ENCODE data around the gene HEXD. TPM values are rescaled to one million over a fixed set of nuclear protein-coding genes. Genes with fewer than 3 reads are reported as not detected.
A peak's percentile ranks its signal among the peaks of the same experiment; 100 is the strongest.
"Not testable (repeated sequence)": the region's sequence is repeated elsewhere in the genome, so short reads cannot be mapped to it uniquely, and the experiment has no call there.

Gene HEXD
- 10 to 100 TPM; 29.6 to 30.4 TPM for total RNA-seq
- polyA plus RNA-seq: 10.6 TPM

GRCh38 chr17:82418001-82418986, at the start of gene HEXD, which contains the start of gene OGFOD3:
Gene HEXD, plus strand, starts transcription at chr17:82418347. Its CDS starts 1,453 bp downstream, at chr17:82419800.
Gene OGFOD3, minus strand, starts transcription at chr17:82418586. Its CDS starts 101 bp downstream, at chr17:82418485.
- H3K9me3 Mint-ChIP-seq: no peaks in the 10 kb centered on the region

GRCh38 chr17:82369211-82369610, 48.9 kb upstream of the HEXD start:
- Histone ChIP-seq H3K27me3 (ENCODE audit: insufficient read depth, low read length, poor library complexity, severe bottlenecking) (peaks cover 10% of the 10 kb centered on the region), H3K4me1 (ENCODE audit: insufficient read depth, low read length) (peaks cover 5% of the 10 kb centered on the region), H3K9me3 (ENCODE audit: low read length) (no peaks in the 10 kb centered on the region), H3K27ac (ENCODE audit: low read depth, low read length) (no peak overlapping the region), H3K4me3 (ENCODE audit: low read length) (no peak overlapping the region), H3K36me3 (ENCODE audit: insufficient read depth, low read length) (no peaks in the 10 kb centered on the region)
- H3K4me1 Mint-ChIP-seq: peaks cover 0 to 18% (median 7%) of the 10 kb centered on the region in 3 donors
- ChIA-PET CTCF (no interaction called here), POLR2A (no interaction called here)
- H3K27me3 Mint-ChIP-seq: peaks cover 29 to 40% of the 10 kb centered on the region in 2 donors
- H3K36me3 Mint-ChIP-seq: no peaks in the 10 kb centered on the region
- no peaks in the 10 kb centered on the region for H3K9me3 Mint-ChIP-seq
- H3K27ac Mint-ChIP-seq: no peak overlapping the region
- DNase-seq: no peak
- no peak overlapping the region for H3K4me3 Mint-ChIP-seq

More at GRCh38 chr17:82418001-82418986, at the start of gene HEXD, which contains the start of gene OGFOD3:
- no peaks in the 10 kb centered on the region for H3K27me3 Mint-ChIP-seq
- peak within 1 kb of the TSS; percentile 65 to 95 (median 88) for H3K27ac Mint-ChIP-seq
- Histone ChIP-seq H3K4me3 (ENCODE audit: low read length) (peak within 1 kb of the TSS; percentile 86), H3K9me3 (ENCODE audit: low read length) (no peaks in the 10 kb centered on the region), H3K27ac (ENCODE audit: low read depth, low read length) (peak within 1 kb of the TSS; percentile 24), H3K27me3 (ENCODE audit: insufficient read depth, low read length, poor library complexity, severe bottlenecking) (no peaks in the 10 kb centered on the region), H3K4me1 (ENCODE audit: insufficient read depth, low read length) (peaks cover 31% of the 10 kb centered on the region), H3K36me3 (ENCODE audit: insufficient read depth, low read length) (peaks cover 12% of the 10 kb centered on the region)
- CTCF ChIA-PET: interaction anchor here (0.8 to 1.6 kb wide), 6 partner anchors 7 to 310 kb away, joined by 3 to 5 read pairs (median 3); no protein-coding TSS in a partner anchor
- H3K4me1 Mint-ChIP-seq: peaks cover 28 to 35% (median 29%) of the 10 kb centered on the region in 3 donors
- peak; percentile 81 to 94 (median 88) for DNase-seq
- POLR2A ChIA-PET: interaction anchor here (1.3 kb wide), 1 partner anchor 40 kb away, joined by 5 read pairs; the partner anchor contains the start of gene NARF
- peak within 1 kb of the TSS; percentile 82 to 93 (median 86) for H3K4me3 Mint-ChIP-seq
- H3K36me3 Mint-ChIP-seq: peaks cover 4 to 31% (median 11%) of the 10 kb centered on the region in 3 donors

- Histone ChIP-seq H3K4me1 (ENCODE audit: insufficient read depth, low read length) (peaks cover 5% of the 10 kb centered on the region), H3K27me3 (ENCODE audit: insufficient read depth, low read length, poor library complexity, severe bottlenecking) (peaks cover 10% of the 10 kb centered on the region), H3K9me3 (ENCODE audit: low read length) (no peaks in the 10 kb centered on the region), H3K4me3 (ENCODE audit: low read length) (peak overlapping the region; percentile 41), H3K36me3 (ENCODE audit: insufficient read depth, low read length) (no peaks in the 10 kb centered on the region), H3K27ac (ENCODE audit: low read depth, low read length) (no peak overlapping the region)
- H3K36me3 Mint-ChIP-seq: no peaks in the 10 kb centered on the region
- ChIA-PET CTCF (interaction anchor here (1.5 kb wide), 1 partner anchor 50 kb away, joined by 3 read pairs; no protein-coding TSS in a partner anchor), POLR2A (no interaction called here)
- peaks cover 0 to 18% (median 7%) of the 10 kb centered on the region in 3 donors for H3K4me1 Mint-ChIP-seq
- H3K9me3 Mint-ChIP-seq: no peaks in the 10 kb centered on the region
- H3K27me3 Mint-ChIP-seq: peaks cover 29 to 41% of the 10 kb centered on the region in 2 donors
- peak overlapping the region in 1 of 8 donors; percentile 4 for H3K27ac Mint-ChIP-seq
- DNase-seq: peak in 1 of 5 donors; percentile 45
- peak overlapping the region; percentile 34 to 75 (median 69) for H3K4me3 Mint-ChIP-seq
Measured at GRCh38 chr17:82370471-82371332, 47.4 kb upstream of the HEXD start.

- Mint-ChIP-seq H3K36me3 (no peaks in the 10 kb centered on the region), H3K4me3 (peak within 1 kb of the TSS; percentile 18 to 75 (median 69)), H3K27ac (peak within 1 kb of the TSS in 1 of 8 donors; percentile 4), H3K9me3 (no peaks in the 10 kb centered on the region), H3K27me3 (peaks cover 31 to 45% of the 10 kb centered on the region in 2 donors), H3K4me1 (peaks cover 0 to 18% (median 7%) of the 10 kb centered on the region in 3 donors)
- CTCF ChIA-PET: interaction anchor here (1.5 kb wide), 1 partner anchor 51 kb away, joined by 3 read pairs; no protein-coding TSS in a partner anchor
- H3K9me3 ChIP-seq (ENCODE audit: low read length): no peaks in the 10 kb centered on the region
- POLR2A ChIA-PET: no interaction called here
- H3K4me3 ChIP-seq (ENCODE audit: low read length): peak within 1 kb of the TSS; percentile 41
- H3K36me3 ChIP-seq (ENCODE audit: insufficient read depth, low read length): no peaks in the 10 kb centered on the region
- peak in 1 of 5 donors; percentile 28 for DNase-seq
- no peak within 1 kb of the TSS for H3K27ac ChIP-seq (ENCODE audit: low read depth, low read length)
- H3K4me1 ChIP-seq (ENCODE audit: insufficient read depth, low read length): peaks cover 5% of the 10 kb centered on the region
- H3K27me3 ChIP-seq (ENCODE audit: insufficient read depth, low read length, poor library complexity, severe bottlenecking): peaks cover 10% of the 10 kb centered on the region
Measured at GRCh38 chr17:82371333-82372248, 46.6 kb upstream of the HEXD start, which contains the start of gene UTS2R. Gene UTS2R, plus strand, starts transcription at chr17:82371765. Its CDS starts 2,560 bp downstream, at chr17:82374325.

GRCh38 chr17:82372249-82373071, 45.7 kb upstream of the HEXD start:
- peaks cover 33 to 42% of the 10 kb centered on the region in 2 donors for H3K27me3 Mint-ChIP-seq
- peaks cover 5% of the 10 kb centered on the region for H3K4me1 ChIP-seq (ENCODE audit: insufficient read depth, low read length)
- H3K27ac ChIP-seq (ENCODE audit: low read depth, low read length): no peak overlapping the region
- no peaks in the 10 kb centered on the region for H3K9me3 Mint-ChIP-seq
- POLR2A ChIA-PET: no interaction called here
- H3K4me3 Mint-ChIP-seq: peak overlapping the region in 2 of 7 donors; percentile 32 to 36
- CTCF ChIA-PET: no interaction called here
- H3K9me3 ChIP-seq (ENCODE audit: low read length): no peaks in the 10 kb centered on the region
- peaks cover 0 to 18% (median 7%) of the 10 kb centered on the region in 3 donors for H3K4me1 Mint-ChIP-seq
- H3K4me3 ChIP-seq (ENCODE audit: low read length): no peak overlapping the region
- DNase-seq: peak in 1 of 5 donors; percentile 26
- H3K27me3 ChIP-seq (ENCODE audit: insufficient read depth, low read length, poor library complexity, severe bottlenecking): peaks cover 10% of the 10 kb centered on the region
- peak overlapping the region in 1 of 8 donors; percentile 73 for H3K27ac Mint-ChIP-seq
- no peaks in the 10 kb centered on the region for H3K36me3 Mint-ChIP-seq
- no peaks in the 10 kb centered on the region for H3K36me3 ChIP-seq (ENCODE audit: insufficient read depth, low read length)

- peak in 1 of 5 donors; percentile 4 for DNase-seq
- H3K27ac ChIP-seq (ENCODE audit: low read depth, low read length); H3K9me3 Mint-ChIP-seq; H3K4me3 ChIP-seq (ENCODE audit: low read length); H3K4me1 ChIP-seq (ENCODE audit: insufficient read depth, low read length); H3K36me3 Mint-ChIP-seq; H3K36me3 ChIP-seq (ENCODE audit: insufficient read depth, low read length); H3K9me3 ChIP-seq (ENCODE audit: low read length); POLR2A ChIA-PET; CTCF ChIA-PET: not testable (repeated sequence)
- peak overlapping the region in 1 of 7 donors; percentile 4 for H3K4me3 Mint-ChIP-seq
- peaks cover 10% of the 10 kb centered on the region for H3K27me3 ChIP-seq (ENCODE audit: insufficient read depth, low read length, poor library complexity, severe bottlenecking)
- H3K4me1 Mint-ChIP-seq: peaks cover 0 to 18% (median 7%) of the 10 kb centered on the region in 3 donors
- peaks cover 34 to 38% of the 10 kb centered on the region in 2 donors for H3K27me3 Mint-ChIP-seq
- peak overlapping the region in 1 of 8 donors; percentile 73 for H3K27ac Mint-ChIP-seq
Measured at GRCh38 chr17:82373072-82373452, 45.1 kb upstream of the HEXD start.

Data from CD8-positive, alpha-beta memory T cell (primary cell).